ENCODE measurements around the gene SPON2. TPM values are rescaled to one million over a fixed set of nuclear protein-coding genes. Genes with fewer than 3 reads are reported as not detected.

SPON2 gene
- total RNA-seq, 1 experiment from 2014 or later = 1.8 TPM

DNA sequence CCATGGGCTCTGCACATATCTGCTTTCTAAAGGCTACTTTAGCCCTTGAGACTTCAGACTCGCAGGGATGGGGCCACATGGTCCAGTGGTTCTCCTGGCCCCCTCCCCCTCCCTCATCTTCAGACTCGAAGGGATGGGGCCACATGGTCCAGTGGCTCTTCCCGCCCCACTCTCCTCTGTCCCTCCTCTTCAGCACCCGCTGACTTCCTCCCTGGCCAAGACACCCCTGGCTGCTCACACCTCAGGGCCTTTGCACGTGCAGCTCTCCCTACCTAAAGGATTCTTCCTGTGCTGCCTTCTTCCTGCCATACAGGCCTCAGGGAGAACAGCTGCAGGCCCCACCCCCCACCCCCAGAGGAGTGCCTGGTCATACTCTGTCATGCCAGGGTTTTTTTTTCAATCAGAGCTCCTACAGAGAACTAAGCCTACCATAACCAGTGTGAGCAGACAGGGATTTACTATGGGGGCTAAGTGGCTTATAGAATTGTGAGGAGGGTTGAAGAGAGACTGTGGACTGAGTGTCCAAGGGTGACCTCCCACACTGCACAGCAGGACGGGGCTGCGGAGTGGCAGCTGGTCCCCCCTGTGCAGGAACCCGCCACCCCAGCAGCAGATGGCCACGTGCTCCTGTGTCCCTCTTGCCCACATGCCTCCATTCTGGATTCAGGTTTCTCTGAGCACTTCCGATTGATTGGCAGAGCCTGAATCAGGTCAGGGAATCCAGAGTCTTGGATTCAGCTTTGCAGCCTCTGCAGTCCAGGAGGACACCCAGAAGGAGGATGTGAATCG, 6.1 kb upstream of the SPON2 start:
- Histone ChIP-seq H3K4me1 (ENCODE audit: control insufficient read depth, insufficient read depth, low read length) (no peaks in the 10 kb centered on the region), H3K9me3 (ENCODE audit: control insufficient read depth, insufficient read depth, low read depth, low read length) (peaks cover 12% of the 10 kb centered on the region), H3K4me3 (ENCODE audit: low read depth in 2 of 2, low read length in 2 of 2) (no peak overlapping the region), H3K27ac (ENCODE audit: low read length) (no peak overlapping the region), H3K36me3 (ENCODE audit: control insufficient read depth, insufficient read depth, low read length) (no peaks in the 10 kb centered on the region), H3K27me3 (ENCODE audit: control insufficient read depth, insufficient read depth, low read length) (no peaks in the 10 kb centered on the region)
- no TSS peak for BruUV-seq (replicated peaks)
- ChIA-PET CTCF (no interaction called here), POLR2A (no interaction called here)
- in situ Hi-C loops (cut with HindIII; ENCODE audit: low pct_unique_long_range_greater_than_20kb, low sequenced_read_pairs) = no loop called here
- TF ChIP-seq TCF7L2 (IDR thresholded peaks at IDR 0.05; ENCODE audit: low read depth, low read length) = no peak
- no peak for TF ChIP-seq SIN3A (IDR thresholded peaks at IDR 0.05; ENCODE audit: borderline replicate concordance, insufficient read depth, low read depth, low read length)
- TF ChIP-seq, protein P1, sequence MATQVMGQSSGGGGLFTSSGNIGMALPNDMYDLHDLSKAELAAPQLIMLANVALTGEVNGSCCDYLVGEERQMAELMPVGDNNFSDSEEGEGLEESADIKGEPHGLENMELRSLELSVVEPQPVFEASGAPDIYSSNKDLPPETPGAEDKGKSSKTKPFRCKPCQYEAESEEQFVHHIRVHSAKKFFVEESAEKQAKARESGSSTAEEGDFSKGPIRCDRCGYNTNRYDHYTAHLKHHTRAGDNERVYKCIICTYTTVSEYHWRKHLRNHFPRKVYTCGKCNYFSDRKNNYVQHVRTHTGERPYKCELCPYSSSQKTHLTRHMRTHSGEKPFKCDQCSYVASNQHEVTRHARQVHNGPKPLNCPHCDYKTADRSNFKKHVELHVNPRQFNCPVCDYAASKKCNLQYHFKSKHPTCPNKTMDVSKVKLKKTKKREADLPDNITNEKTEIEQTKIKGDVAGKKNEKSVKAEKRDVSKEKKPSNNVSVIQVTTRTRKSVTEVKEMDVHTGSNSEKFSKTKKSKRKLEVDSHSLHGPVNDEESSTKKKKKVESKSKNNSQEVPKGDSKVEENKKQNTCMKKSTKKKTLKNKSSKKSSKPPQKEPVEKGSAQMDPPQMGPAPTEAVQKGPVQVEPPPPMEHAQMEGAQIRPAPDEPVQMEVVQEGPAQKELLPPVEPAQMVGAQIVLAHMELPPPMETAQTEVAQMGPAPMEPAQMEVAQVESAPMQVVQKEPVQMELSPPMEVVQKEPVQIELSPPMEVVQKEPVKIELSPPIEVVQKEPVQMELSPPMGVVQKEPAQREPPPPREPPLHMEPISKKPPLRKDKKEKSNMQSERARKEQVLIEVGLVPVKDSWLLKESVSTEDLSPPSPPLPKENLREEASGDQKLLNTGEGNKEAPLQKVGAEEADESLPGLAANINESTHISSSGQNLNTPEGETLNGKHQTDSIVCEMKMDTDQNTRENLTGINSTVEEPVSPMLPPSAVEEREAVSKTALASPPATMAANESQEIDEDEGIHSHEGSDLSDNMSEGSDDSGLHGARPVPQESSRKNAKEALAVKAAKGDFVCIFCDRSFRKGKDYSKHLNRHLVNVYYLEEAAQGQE (IDR thresholded peaks at IDR 0.05; ENCODE audit: insufficient read depth in 1 of 2, low read depth in 2 of 2, low read length in 1 of 2) = no peak
- TF ChIP-seq POLR2AphosphoS5 (IDR thresholded peaks at IDR 0.05; ENCODE audit: low read depth, low read length) = no peak
- TF ChIP-seq, protein P2, sequence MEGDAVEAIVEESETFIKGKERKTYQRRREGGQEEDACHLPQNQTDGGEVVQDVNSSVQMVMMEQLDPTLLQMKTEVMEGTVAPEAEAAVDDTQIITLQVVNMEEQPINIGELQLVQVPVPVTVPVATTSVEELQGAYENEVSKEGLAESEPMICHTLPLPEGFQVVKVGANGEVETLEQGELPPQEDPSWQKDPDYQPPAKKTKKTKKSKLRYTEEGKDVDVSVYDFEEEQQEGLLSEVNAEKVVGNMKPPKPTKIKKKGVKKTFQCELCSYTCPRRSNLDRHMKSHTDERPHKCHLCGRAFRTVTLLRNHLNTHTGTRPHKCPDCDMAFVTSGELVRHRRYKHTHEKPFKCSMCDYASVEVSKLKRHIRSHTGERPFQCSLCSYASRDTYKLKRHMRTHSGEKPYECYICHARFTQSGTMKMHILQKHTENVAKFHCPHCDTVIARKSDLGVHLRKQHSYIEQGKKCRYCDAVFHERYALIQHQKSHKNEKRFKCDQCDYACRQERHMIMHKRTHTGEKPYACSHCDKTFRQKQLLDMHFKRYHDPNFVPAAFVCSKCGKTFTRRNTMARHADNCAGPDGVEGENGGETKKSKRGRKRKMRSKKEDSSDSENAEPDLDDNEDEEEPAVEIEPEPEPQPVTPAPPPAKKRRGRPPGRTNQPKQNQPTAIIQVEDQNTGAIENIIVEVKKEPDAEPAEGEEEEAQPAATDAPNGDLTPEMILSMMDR (IDR thresholded peaks at IDR 0.05) = no peak
- DNase-seq (ENCODE audit: low read depth, low spot score) (no peak), ATAC-seq (no peak)
- intact Hi-C loops (cut with micrococcal nuclease; ENCODE audit: unreplicated experiment) = no loop called here

DNA sequence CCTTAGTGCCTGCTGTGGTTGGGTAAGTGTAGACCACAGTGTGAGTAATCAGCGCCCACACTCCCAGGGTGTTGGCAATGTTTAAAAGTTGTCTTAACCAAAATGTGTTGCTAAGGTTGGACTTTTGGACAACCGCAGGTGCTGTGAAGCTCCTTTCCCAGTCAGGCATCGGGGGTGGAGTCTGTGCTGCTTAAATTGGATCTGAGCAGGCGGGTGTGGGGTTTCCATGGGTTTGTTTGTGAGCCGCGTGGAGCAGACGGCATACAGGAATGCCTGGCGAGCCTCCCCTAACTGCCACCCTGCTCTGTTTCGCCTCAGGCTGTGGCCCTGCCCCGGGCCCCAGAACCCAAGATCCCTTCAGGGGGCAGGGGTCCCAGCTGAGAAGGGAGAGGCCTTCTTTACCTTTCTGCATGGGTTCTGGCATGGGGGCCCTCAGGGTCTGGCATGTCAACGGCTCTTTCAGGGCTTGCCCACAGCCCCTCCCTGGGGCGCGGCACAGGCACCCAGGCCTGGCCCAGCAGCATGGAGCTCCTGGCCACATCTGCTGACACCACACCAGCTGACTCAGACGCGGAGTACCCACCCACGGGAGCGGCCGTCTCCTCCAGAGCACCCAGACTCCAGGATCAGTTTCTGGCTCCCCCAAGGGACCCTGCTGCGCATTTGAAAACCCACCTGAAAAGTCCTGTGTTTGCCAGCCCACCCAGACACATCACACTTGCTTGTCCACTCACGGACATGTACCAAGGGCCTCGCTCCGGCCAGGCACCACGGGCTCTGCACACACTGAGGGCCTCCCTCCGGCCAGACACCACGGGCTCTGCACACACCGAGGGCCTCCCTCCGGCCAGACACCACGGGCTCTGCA, 5.1 kb upstream of the SPON2 start:
- Histone ChIP-seq H3K27me3 (ENCODE audit: control insufficient read depth, insufficient read depth, low read length) (no peaks in the 10 kb centered on the region), H3K27ac (ENCODE audit: low read length) (no peak overlapping the region)
- in situ Hi-C loops (cut with HindIII; ENCODE audit: low pct_unique_long_range_greater_than_20kb, low sequenced_read_pairs) = no loop called here

More for the DNA sequence above, 5.1 kb upstream of the SPON2 start:
- H3K4me3 ChIP-seq (ENCODE audit: low read depth in 2 of 2, low read length in 2 of 2) = no peak overlapping the region
- intact Hi-C loops (cut with micrococcal nuclease; ENCODE audit: unreplicated experiment) = no loop called here
- ATAC-seq = no peak; the same call in 1 of the 2 replicates
- POLR2A ChIA-PET = no interaction called here
- no peaks in the 10 kb centered on the region for H3K36me3 ChIP-seq (ENCODE audit: control insufficient read depth, insufficient read depth, low read length)
- BruUV-seq (replicated peaks) = no TSS peak
- CTCF ChIA-PET = no interaction called here
- no peak for DNase-seq (ENCODE audit: low read depth, low spot score)
- no peaks in the 10 kb centered on the region for H3K4me1 ChIP-seq (ENCODE audit: control insufficient read depth, insufficient read depth, low read length)
- TF ChIP-seq, protein P2 (IDR thresholded peaks at IDR 0.05) = no peak
- TF ChIP-seq TCF7L2 (IDR thresholded peaks at IDR 0.05; ENCODE audit: low read depth, low read length) (no peak), SIN3A (IDR thresholded peaks at IDR 0.05; ENCODE audit: borderline replicate concordance, insufficient read depth, low read depth, low read length) (no peak), POLR2AphosphoS5 (IDR thresholded peaks at IDR 0.05; ENCODE audit: low read depth, low read length) (no peak)
- TF ChIP-seq, protein P1 (IDR thresholded peaks at IDR 0.05; ENCODE audit: insufficient read depth in 1 of 2, low read depth in 2 of 2, low read length in 1 of 2) = no peak
- H3K9me3 ChIP-seq (ENCODE audit: control insufficient read depth, insufficient read depth, low read depth, low read length) = peaks cover 12% of the 10 kb centered on the region

Measured in Panc1 (cell line).